HG02610 (cell line): Measurements from ENCODE around the gene BCKDK.
"Not testable (repeated sequence)": the region's sequence is repeated elsewhere in the genome, so short reads cannot be mapped to it uniquely, and the experiment has no call there.

Source experiments
- ATAC-seq: cut with Tn5 transposase; IDR thresholded peaks from one replicate; pipeline ENCODE4 v1.9.1; 2021; ENCODE audit warnings: mild to moderate bottlenecking, moderate library complexity; ENCODE audit not compliant: unreplicated experiment

Gene BCKDK

GRCh38 chr16:31138621-31139578 lies 30.7 kb downstream of the BCKDK start:
- ATAC-seq, result no peak

DNA sequence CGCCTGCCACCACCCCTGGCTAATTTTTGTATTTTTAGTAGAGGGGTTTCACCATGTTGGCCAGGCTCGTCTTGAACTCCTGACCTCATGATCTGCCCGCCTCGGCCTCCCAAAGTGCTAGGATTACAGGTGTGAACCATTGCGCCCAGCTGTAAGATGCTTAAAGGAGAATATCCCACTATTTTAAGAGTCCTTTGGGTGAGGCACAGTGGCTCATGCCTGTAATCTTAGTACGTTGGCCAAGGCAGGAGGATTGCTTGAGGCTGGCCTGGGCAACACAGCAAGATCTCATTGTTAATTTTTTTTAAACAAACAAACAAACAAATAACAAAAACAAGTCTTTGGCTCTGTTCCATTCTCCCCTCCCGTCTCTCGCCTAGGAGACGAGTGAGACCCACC lies 32.9 kb downstream of the BCKDK start:
- ATAC-seq, result not testable (repeated sequence)

GRCh38 chr16:31141489-31142108 lies 33.4 kb downstream of the BCKDK start:
- no peak for ATAC-seq

DNA sequence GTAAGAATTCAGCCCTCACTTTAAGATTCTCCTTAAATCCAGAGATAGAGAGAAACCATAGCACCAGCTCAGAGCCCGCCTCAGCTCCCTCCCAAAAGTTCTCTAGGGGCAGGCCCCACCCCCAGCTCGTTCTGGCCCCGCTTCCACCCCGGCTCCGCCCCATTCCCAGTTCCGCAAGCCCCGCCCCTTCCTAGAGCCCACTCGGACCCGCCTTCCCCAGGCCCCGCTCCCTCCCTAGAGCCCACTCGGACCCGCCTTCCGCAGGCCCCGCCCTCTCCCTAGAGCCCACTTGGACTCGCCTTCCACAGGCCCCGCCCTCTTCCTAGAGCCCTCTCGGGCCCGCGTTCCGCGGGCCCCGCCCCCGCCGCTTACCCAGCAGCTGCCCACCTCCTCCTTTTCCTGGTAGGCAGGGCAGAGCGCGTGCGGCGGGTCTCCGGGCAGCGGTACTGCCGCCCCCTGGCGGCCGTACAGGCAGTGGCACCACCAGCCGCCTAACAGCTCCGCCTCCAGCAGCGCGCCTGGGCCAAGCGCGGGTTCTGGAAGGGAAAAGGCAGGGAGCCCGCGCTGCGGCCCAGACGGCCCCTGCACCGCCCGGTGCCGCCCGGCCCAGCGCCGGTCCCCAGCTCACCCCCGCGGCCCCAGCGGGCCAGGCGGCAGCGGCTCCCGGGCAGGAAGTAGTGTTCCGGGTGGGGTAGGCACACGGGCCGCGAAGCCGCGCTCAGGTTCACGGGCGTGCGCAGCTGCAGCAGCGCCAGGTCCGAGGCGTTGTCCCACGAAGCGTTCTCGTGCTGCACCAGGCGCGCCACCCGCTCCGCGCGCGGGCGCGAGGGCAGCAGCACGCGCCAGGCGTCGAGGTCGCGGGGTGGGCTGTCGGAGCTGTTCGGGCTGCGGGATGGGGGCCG lies 34.2 kb downstream of the BCKDK start:
- peak; percentile 92 for ATAC-seq

GRCh38 chr16:31143011-31143693 lies 35.0 kb downstream of the BCKDK start:
- no peak for ATAC-seq

DNA sequence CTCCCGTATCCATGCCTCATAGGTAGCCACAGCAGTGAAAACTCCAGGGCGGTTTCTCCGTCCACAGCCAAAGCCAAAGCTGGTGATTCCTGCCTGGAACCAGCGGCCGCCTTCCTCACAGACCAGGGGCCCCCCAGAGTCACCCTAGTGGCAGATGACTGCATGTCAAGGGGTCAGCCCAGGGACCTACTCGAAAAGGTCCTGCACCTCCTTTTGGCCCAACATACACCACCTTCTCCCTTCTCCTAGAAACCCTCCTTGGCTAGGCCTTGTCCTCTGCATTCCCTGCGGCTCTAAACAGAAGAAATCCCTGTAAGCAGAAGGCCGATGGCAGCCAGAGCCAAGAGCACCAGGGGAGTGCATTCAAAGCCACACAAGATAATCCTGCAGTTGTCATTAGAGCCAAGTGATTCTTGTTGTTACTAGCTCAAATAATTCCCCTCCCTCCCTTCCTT lies 35.5 kb downstream of the BCKDK start:
- no peak for ATAC-seq

DNA sequence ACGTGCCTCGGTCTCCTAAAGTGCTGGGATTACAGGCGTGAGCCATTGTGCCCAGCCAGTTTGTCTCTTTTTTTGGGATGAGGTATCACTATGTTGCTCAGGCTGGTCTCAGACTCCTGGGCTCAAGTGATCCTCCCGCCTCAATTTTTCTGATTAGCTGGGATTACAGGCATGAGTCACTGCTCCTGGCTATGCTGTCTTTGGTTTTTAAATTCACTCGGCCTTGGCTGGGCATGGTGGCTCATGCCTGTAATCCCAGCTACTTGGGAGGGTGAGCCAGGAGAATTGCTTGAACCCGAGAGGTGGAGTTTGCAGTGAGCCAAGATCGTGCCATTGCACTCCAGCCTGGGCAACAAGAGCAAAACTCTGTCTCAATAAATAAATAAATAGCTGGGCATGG lies 36.2 kb downstream of the BCKDK start:
- not testable (repeated sequence) for ATAC-seq

DNA sequence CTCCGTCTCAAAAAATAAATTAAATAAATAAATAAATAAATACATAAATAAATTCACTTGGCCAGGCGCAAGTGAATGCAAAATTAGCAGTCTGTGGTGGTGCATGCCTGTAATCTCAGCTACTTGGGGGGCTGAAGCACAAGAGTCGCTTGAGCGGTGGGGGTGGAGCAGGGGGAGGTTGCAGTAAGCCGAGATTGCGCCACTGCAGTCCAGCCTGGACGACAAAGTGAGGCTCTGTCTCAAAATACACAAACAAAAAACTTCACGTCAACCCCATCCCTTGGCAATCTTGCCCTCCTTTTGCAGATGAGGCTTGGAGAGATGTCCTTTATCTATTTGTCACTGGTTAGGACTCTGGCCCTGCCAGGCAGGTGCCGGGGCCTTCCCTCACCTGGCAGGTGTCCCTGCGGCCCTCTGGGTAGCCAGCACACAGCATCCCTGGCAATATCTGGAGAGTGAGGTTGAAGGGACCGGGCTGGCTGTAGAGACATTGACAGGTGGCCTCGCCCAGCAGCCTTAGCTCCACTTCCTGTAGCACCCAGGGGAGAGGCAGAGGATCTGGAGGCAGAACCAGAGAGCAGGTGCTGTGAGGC lies 37.3 kb downstream of the BCKDK start:
- no peak for ATAC-seq

DNA sequence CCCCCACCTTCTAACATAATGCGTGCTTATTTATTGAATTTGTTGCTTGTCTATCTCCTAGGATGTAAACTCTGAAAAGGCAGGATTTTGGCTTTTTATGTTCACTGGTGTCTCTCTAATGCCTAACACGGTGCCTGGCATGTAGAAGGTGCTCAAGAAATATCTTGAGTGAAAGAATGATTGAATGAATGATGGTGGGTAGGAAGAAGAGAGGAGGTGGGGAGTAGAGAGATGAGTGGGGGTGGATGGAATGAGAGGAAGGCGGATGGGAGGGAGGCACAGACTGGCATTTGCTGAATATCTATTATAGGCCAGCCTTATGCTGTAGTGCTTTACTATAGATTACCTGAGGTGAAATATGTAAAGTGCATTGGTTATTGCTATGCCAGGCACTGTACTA lies 39.4 kb downstream of the BCKDK start:
- ATAC-seq, result no peak

GRCh38 chr16:31148281-31148728 lies 40.1 kb downstream of the BCKDK start:
- ATAC-seq, result no peak

- ATAC-seq, result no peak
Observed at GRCh38 chr16:31148896-31149295, 40.7 kb downstream of the BCKDK start.

- ATAC-seq, result no peak
Observed at GRCh38 chr16:31149332-31149731, 41.1 kb downstream of the BCKDK start.

DNA sequence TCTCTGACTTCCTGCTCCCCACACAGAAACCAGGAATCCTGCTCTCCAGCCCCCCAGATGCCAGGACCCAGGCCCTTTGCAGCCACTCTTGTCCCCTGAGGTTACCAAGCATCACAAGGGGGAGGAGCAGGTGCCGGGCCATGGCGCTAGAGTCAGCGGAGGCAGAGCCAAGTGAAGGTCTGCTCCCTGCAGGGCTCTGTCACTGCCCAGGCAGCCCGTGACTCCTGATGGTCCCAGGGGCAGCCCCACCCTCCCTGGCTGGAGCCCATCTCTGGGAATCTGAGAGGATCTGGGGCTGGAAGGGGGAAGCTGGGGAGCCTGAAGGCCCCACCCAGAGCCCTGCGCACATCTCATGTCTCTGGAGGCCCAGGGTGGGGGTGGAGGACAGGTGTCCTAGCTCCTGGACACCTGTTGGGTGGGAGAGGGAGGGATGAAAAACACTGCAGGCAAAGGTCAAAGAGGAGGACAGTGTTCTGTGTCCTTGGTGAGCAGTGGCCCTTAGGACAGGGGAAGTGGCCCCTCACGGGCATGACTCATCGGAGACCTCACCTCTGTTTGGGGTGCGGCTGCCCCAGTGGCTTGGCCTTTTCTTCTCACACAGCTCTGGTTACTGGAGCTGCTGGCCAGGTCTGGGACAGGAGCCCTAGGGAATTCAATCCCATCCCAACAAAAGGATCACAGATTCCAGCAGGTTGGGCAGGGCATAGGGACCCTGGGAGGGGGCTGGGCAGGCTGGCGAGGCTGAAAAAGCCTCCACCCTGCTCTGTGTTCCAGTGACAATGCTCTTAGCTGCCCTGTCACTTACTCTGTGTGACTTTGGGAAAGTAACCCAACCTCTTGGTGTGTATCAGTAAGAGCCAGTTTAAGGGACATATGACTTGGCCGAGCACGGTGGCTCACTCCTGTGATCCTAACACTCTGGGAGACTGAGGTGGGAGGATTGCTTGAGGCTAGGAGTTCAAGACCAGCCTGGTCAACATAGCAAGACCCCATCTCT lies 42.0 kb downstream of the BCKDK start, which contains the start of gene PRSS36:
PRSS36 (minus strand) TSS at position 173 of the 997 bp plus-strand sequence; CDS start at position 142, 31 bp downstream.
- no peak for ATAC-seq

GRCh38 chr16:31150976-31151375 lies 42.8 kb downstream of the BCKDK start:
- ATAC-seq, result not testable (repeated sequence)

DNA sequence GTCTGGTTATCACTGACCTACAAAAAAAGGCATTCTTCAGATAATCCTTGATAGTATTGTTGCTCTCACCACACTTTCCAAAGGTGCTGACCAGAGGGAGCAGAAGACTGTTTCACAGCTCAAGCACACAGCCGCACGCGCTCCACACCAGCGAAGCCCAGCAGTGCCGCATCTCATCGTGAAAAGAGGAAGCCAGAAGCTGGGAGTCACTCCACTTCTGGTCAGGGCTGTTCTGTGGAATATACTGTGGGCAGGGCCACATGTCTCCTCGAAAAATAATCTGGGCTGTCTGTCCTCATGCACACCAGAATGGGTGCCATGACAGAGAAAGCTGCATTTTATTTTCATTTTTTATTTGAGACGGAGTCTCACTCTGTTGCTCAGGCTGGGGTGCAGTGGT lies 49.0 kb downstream of the BCKDK start:
- no peak for ATAC-seq
